ENCODE measurements around the gene ODC1.
A peak's percentile ranks its signal among the peaks of the same experiment; 100 is the strongest.

ODC1 gene

DNA sequence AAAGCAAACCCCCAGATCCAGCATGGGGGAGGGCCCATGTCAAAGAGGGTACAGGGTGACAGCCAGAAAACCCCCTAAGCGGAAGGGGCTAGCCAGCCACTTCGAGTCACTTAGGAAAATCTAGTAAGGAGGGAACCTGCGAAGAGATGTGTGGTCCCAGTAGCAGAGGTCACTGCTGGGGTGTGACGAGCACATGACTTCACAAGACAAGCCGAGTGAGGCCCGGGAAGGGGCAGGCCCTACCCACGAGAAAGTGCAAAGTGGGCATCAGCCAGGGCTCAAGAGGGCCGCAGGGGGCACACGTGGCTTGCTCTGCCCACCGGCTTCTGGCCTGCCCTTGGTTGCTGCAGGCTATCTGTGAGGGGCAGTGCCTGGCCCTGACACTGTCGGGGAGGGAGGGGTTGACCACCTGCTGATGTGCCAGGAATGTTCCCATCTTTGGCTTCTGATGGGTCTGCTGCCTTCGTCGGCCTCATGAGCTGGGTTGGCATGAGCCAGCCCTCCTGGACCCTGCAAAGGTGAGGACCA, 11.5 kb downstream of the ODC1 start:
- no peak for TF ChIP-seq CTCF (conservative IDR thresholded peaks at IDR 0.05)
- no peak for TF ChIP-seq ZFX (IDR thresholded peaks at IDR 0.05)
- no peak overlapping the region for H3K27ac ChIP-seq

- H3K27ac ChIP-seq = no peak overlapping the region
- no peak for TF ChIP-seq ZFX (IDR thresholded peaks at IDR 0.05)
- TF ChIP-seq CTCF (conservative IDR thresholded peaks at IDR 0.05) = no peak
Observed at GRCh38 chr2:10435820-10436204, 12.3 kb downstream of the ODC1 start.

GRCh38 chr2:10434886-10435819, 13.0 kb downstream of the ODC1 start:
- no peak for TF ChIP-seq ZFX (IDR thresholded peaks at IDR 0.05)
- peak; percentile 93 for TF ChIP-seq CTCF (conservative IDR thresholded peaks at IDR 0.05)
- no peak overlapping the region for H3K27ac ChIP-seq

DNA sequence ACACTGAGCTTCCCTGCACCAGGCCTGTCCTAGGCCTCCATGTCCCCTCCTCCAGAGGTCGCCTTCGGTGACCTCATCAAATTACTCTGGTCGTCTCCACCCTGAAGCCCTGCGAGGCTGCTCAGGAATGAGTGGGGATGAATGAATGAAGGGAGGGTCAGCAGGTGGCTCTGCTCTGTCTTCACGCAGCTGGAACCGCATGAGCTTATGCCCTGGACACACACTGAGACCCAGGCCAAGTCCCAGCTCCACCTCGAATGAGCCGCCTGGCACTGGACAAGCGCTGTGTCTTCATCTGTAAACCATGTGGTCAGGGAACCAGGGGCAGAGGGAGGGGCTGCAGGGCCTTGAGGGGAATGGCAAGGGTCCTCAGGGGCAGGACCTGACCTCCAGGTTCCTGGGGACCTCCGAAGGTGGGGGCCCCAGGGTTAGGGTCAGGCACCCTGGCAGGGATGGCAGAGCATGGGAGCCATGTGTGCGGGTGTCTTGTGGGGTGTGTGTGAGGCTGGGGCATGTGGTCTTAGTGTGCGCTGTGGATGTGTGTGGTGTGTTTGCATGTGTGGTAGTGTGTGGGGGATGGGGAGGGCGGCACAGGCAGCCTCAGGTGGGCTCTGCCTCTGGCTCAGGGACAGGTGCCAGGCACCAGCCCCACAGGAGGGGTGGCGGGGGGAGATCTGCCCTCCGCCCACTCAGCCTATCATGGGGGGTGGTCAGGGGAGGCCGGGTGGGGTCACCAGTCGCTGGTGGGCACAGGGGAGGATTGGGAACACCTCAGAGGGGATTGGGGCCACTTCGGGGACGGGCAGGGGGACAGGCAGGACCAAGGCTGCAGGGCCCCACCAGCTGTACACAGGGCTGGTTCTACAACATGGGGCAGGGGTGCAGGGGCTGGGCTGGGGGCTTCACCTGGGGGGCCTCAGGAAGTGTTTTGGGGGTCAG, 13.9 kb downstream of the ODC1 start:
- H3K27ac ChIP-seq = no peak overlapping the region

GRCh38 chr2:10433264-10433946, 14.7 kb downstream of the ODC1 start:
- H3K27ac ChIP-seq = no peak overlapping the region

More for the DNA sequence above, 13.9 kb downstream of the ODC1 start:
- TF ChIP-seq ZFX (IDR thresholded peaks at IDR 0.05) = no peak
- TF ChIP-seq CTCF (conservative IDR thresholded peaks at IDR 0.05) = no peak

More at GRCh38 chr2:10433264-10433946, 14.7 kb downstream of the ODC1 start:
- no peak for TF ChIP-seq ZFX (IDR thresholded peaks at IDR 0.05)
- no peak for TF ChIP-seq CTCF (conservative IDR thresholded peaks at IDR 0.05)

Measured in C4-2B (cell line).